ENCODE measurements around the gene PTPN14.

DNA sequence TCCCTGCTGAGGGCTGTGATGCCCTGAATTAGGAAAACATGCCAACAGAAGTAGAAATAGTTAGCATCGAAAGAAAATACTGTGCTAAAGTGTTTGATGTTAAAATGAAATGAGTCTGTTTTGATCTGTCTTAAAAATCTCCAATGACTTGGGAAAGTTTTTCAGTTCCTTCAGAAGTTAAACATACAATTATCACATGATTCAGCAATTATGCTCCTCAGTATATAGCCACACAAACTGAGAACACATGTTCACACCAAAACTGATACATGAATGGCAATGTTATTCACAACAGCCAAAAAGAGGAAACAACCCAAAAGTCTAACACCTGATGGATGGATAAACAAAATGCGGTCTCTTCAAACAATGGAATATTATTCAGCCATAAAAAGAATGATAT, 130.6 kb downstream of the PTPN14 start:
- TF ChIP-seq, protein P1, sequence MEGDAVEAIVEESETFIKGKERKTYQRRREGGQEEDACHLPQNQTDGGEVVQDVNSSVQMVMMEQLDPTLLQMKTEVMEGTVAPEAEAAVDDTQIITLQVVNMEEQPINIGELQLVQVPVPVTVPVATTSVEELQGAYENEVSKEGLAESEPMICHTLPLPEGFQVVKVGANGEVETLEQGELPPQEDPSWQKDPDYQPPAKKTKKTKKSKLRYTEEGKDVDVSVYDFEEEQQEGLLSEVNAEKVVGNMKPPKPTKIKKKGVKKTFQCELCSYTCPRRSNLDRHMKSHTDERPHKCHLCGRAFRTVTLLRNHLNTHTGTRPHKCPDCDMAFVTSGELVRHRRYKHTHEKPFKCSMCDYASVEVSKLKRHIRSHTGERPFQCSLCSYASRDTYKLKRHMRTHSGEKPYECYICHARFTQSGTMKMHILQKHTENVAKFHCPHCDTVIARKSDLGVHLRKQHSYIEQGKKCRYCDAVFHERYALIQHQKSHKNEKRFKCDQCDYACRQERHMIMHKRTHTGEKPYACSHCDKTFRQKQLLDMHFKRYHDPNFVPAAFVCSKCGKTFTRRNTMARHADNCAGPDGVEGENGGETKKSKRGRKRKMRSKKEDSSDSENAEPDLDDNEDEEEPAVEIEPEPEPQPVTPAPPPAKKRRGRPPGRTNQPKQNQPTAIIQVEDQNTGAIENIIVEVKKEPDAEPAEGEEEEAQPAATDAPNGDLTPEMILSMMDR (IDR thresholded peaks at IDR 0.05; ENCODE audit: low read depth, low read length): no peak
- TF ChIP-seq POLR2A (IDR thresholded peaks at IDR 0.05; ENCODE audit: extremely low read depth, insufficient read length) (no peak), MYC (IDR thresholded peaks at IDR 0.05; ENCODE audit: low read depth, low read length) (no peak)

Data from NB4 (cell line).